ENCODE data around the gene FAM131C.
"Not testable (repeated sequence)": the region's sequence is repeated elsewhere in the genome, so short reads cannot be mapped to it uniquely, and the experiment has no call there.

Gene FAM131C

GRCh38 chr1:16033103-16033632 lies 40.3 kb downstream of the FAM131C start:
- DNase-seq (ENCODE audit: low spot score): not testable (repeated sequence)

- peak; percentile 66 for DNase-seq (ENCODE audit: low spot score)
Observed at GRCh38 chr1:16032388-16033102, 40.9 kb downstream of the FAM131C start.

GRCh38 chr1:16031551-16031950 lies 41.9 kb downstream of the FAM131C start:
- DNase-seq (ENCODE audit: low spot score): no peak

GRCh38 chr1:16029288-16029687 lies 44.2 kb downstream of the FAM131C start:
- no peak for DNase-seq (ENCODE audit: low spot score)

- DNase-seq (ENCODE audit: low spot score): not testable (repeated sequence)
Observed at GRCh38 chr1:16029003-16029268, 44.5 kb downstream of the FAM131C start.

- DNase-seq (ENCODE audit: low spot score): no peak
Observed at GRCh38 chr1:16028237-16029002, 45.0 kb downstream of the FAM131C start.

GRCh38 chr1:16026723-16027484 lies 46.5 kb downstream of the FAM131C start:
- no peak for DNase-seq (ENCODE audit: low spot score)

GRCh38 chr1:16026302-16026701 lies 47.1 kb downstream of the FAM131C start:
- DNase-seq (ENCODE audit: low spot score): not testable (repeated sequence)

- no peak for DNase-seq (ENCODE audit: low spot score)
Observed at GRCh38 chr1:16023050-16023653, 50.3 kb downstream of the FAM131C start.

GRCh38 chr1:16022393-16022792 lies 51.1 kb downstream of the FAM131C start:
- DNase-seq (ENCODE audit: low spot score): no peak

GRCh38 chr1:16021681-16022080 lies 51.8 kb downstream of the FAM131C start, which contains the start of gene CLCNKA:
CLCNKA (plus strand) TSS chr1:16022036; CDS start chr1:16022620, 584 bp downstream.
- no peak for DNase-seq (ENCODE audit: low spot score)

- DNase-seq (ENCODE audit: low spot score): not testable (repeated sequence)
Observed at GRCh38 chr1:16020878-16021277, 52.6 kb downstream of the FAM131C start.

GRCh38 chr1:16020325-16020724 lies 53.1 kb downstream of the FAM131C start:
- DNase-seq (ENCODE audit: low spot score): no peak

- no peak for DNase-seq (ENCODE audit: low spot score)
Observed at GRCh38 chr1:16019644-16020277, 53.7 kb downstream of the FAM131C start.

GRCh38 chr1:16018749-16019643 lies 54.5 kb downstream of the FAM131C start:
- DNase-seq (ENCODE audit: low spot score): no peak

- DNase-seq (ENCODE audit: low spot score): no peak
Observed at GRCh38 chr1:16018308-16018707, 55.1 kb downstream of the FAM131C start.

GRCh38 chr1:16017461-16018303 lies 55.8 kb downstream of the FAM131C start, which contains the start of gene HSPB7:
HSPB7 (minus strand) TSS chr1:16018043; CDS start chr1:16017963, 80 bp downstream.
- DNase-seq (ENCODE audit: low spot score): no peak

- no peak for DNase-seq (ENCODE audit: low spot score)
Observed at GRCh38 chr1:16017076-16017460, 56.4 kb downstream of the FAM131C start.

Data from activated CD4-positive, alpha-beta T cell treated with anti-CD3 and anti-CD28 coated beads, Interleukin-2, Interleukin-4, amounts not matched to agents 100 ng/mL and 50 ng/mL, durations not matched to agents 16 hours and 8 hours (primary cell).